NCI-H1092 (cell line): ENCODE measurements around the gene KPNB1.
"Not testable (repeated sequence)": the region's sequence is repeated elsewhere in the genome, so short reads cannot be mapped to it uniquely, and the experiment has no call there.

ENCODE experiments used
- DNase-seq: peaks from one replicate; lab custom pipeline; 2025; lab: John Stamatoyannopoulos, UW

The KPNB1 gene

GRCh38 chr17:47676510-47677165, 26.9 kb downstream of the KPNB1 start:
- DNase-seq: no peak

- no peak for DNase-seq
These were observed 28.5 kb downstream of the KPNB1 start for GRCh38 chr17:47678196-47678595.

GRCh38 chr17:47682138-47682537, 32.4 kb downstream of the KPNB1 start:
- DNase-seq: no peak

GRCh38 chr17:47682727-47683126, 33.0 kb downstream of the KPNB1 start:
- not testable (repeated sequence) for DNase-seq

- no peak for DNase-seq
These were observed 34.3 kb downstream of the KPNB1 start for GRCh38 chr17:47684025-47684424.

- no peak for DNase-seq
These were observed 34.9 kb downstream of the KPNB1 start for GRCh38 chr17:47684535-47685193.

GRCh38 chr17:47685556-47686275, 36.0 kb downstream of the KPNB1 start:
- no peak for DNase-seq

- DNase-seq: no peak
These were observed 36.5 kb downstream of the KPNB1 start for GRCh38 chr17:47686276-47686635.

- no peak for DNase-seq
These were observed 37.1 kb downstream of the KPNB1 start for GRCh38 chr17:47686664-47687327.

GRCh38 chr17:47687328-47687690, 37.6 kb downstream of the KPNB1 start:
- no peak for DNase-seq

GRCh38 chr17:47687748-47688147, 38.0 kb downstream of the KPNB1 start:
- no peak for DNase-seq

- DNase-seq: no peak
These were observed 40.4 kb downstream of the KPNB1 start for GRCh38 chr17:47690121-47690520.

GRCh38 chr17:47692137-47692894, 42.6 kb downstream of the KPNB1 start:
- DNase-seq: no peak

- no peak for DNase-seq
These were observed 43.4 kb downstream of the KPNB1 start for GRCh38 chr17:47692895-47693730.

GRCh38 chr17:47693731-47694580, 44.2 kb downstream of the KPNB1 start, which contains the start of gene TBKBP1:
Gene TBKBP1 (plus strand): TSS chr17:47694161. CDS start chr17:47696113, 1,952 bp downstream.
- peak; percentile 43 for DNase-seq

GRCh38 chr17:47694581-47695428, 45.1 kb downstream of the KPNB1 start:
- DNase-seq: no peak

- DNase-seq: no peak
These were observed 46.0 kb downstream of the KPNB1 start for GRCh38 chr17:47695429-47696376.
